HepG2 (cell line): ENCODE results near the gene KLC4. TPM values are rescaled to one million over a fixed set of nuclear protein-coding genes. Genes with fewer than 3 reads are reported as not detected.

Experiments used
- ATAC-seq: fragments of 200-7000 bp; cut with Tn5 transposase; 3 replicates; pipeline ENCODE4 v1.9.1; 2020; ENCODE audit warnings: mild to moderate bottlenecking, moderate library complexity
- BruUV-seq: library from RNA; stranded (reverse); fragments of 400-500 nt; replicated peaks from 2 replicates; lab custom pipeline; 2021; lab: Mats Ljungman, UMichigan
- CTCF ChIA-PET: fragments of 300-600 bp; formaldehyde crosslinking; extraction: SDS; loops from one replicate; lab custom pipeline; 2021; ENCODE audit warnings: low total read pairs, inconsistent platforms, low intra/inter-chr PET ratio; lab: Yijun Ruan, JAX
- POLR2A ChIA-PET: fragments of 350-600 bp; sonication (Branson Sonifier 250); formaldehyde crosslinking; loops from one replicate; lab custom pipeline; 2020; ENCODE audit warnings: antibody characterized with exemption, inconsistent platforms; lab: Yijun Ruan, JAX
- DNase-seq: peaks from one replicate; pipeline ENCODE4 v3.0.0-alpha.2; 2015; ENCODE audit warnings: low spot score
- FAIRE-seq: peaks from 3 replicates; lab custom pipeline; 2011; peaks lifted over from hg19 to GRCh38; lab: Jason Lieb, UNC
- H2AFZ ChIP-seq: one replicate; pipeline ENCODE4 v1.6.1; 2011; ENCODE audit warnings: low read length, inconsistent platforms
- H3K27ac ChIP-seq: fragments of 300-600 bp; 3 replicates; pipeline ENCODE4 v1.8.0; 2011; ENCODE audit warnings: mixed run types, mild to moderate bottlenecking, mixed read lengths, low read length, inconsistent platforms; ENCODE audit not compliant: insufficient read depth; ENCODE audit errors: extremely low read length
- H3K27me3 ChIP-seq, 2 experiments: fragments of 200-600 bp in 1 of 2; 2 replicates in 1 of 2; 3 replicates in 1 of 2; pipeline versions ENCODE4 v1.6.0 to v1.8.0; 2011; ENCODE audit warnings: low read length in 2 of 2, mild to moderate bottlenecking in 2 of 2, moderate library complexity in 2 of 2, inconsistent platforms in 1 of 2; ENCODE audit not compliant: insufficient read depth in 2 of 2, control insufficient read depth in 1 of 2
- H3K36me3 ChIP-seq, 2 experiments: fragments of 200-600 bp in 1 of 2; replicated peaks in 1 of 2; 2 replicates in 1 of 2; 3 replicates in 1 of 2; pipeline versions ENCODE4 v1.5.1 to v1.8.0; 2011; ENCODE audit warnings: low read length in 2 of 2, inconsistent platforms in 1 of 2; ENCODE audit not compliant: insufficient read depth in 2 of 2, control insufficient read depth in 1 of 2
- H3K4me1 ChIP-seq: 2 replicates; pipeline ENCODE4 v1.5.1; 2012; ENCODE audit warnings: low read length, inconsistent platforms; ENCODE audit not compliant: insufficient read depth
- H3K4me2 ChIP-seq: 2 replicates; pipeline ENCODE4 v1.6.0; 2011; ENCODE audit warnings: low read depth, low read length, inconsistent platforms
- H3K4me3 ChIP-seq, 3 experiments: fragments of 200-600 bp in 1 of 3; sonication (generic), shearing (Covaris generic) in 1 of 3; replicated peaks in 1 of 3; 2 replicates each; pipeline ENCODE4 v1.5.1; 2011 to 2016; ENCODE audit warnings: low read length in 3 of 3, inconsistent platforms in 2 of 3, low read depth in 2 of 3, mild to moderate bottlenecking in 2 of 3, control low read depth in 1 of 3, mixed read lengths in 1 of 3; ENCODE audit not compliant: insufficient read depth in 1 of 3
- H3K79me2 ChIP-seq: one replicate; pipeline ENCODE4 v1.6.1; 2011; ENCODE audit warnings: low read length, inconsistent platforms; ENCODE audit not compliant: insufficient read depth
- H3K9ac ChIP-seq: 2 replicates; pipeline ENCODE4 v1.6.0; 2011; ENCODE audit warnings: mild to moderate bottlenecking, low read depth, low read length, inconsistent platforms; ENCODE audit not compliant: insufficient read depth
- H3K9me3 ChIP-seq: 2 replicates; pipeline ENCODE4 v1.5.1; 2012; ENCODE audit warnings: mild to moderate bottlenecking, low read length
- H4K20me1 ChIP-seq: 2 replicates; pipeline ENCODE4 v1.6.0; 2011; ENCODE audit warnings: inconsistent platforms, mild to moderate bottlenecking, low read length, moderate library complexity; ENCODE audit not compliant: insufficient read depth
- BHLHE40 ChIP-seq: IDR thresholded peaks from 2 replicates; pipeline ENCODE4 v1.6.1; 2011; ENCODE audit warnings: low read length, improper control_type of control experiment
- FOXM1 ChIP-seq: sonication (generic); formaldehyde crosslinking; IDR thresholded peaks from 2 replicates; pipeline ENCODE4 v1.5.0; 2020; ENCODE audit warnings: missing genetic modification reagents
- IKZF4 ChIP-seq: sonication (generic); formaldehyde crosslinking; IDR thresholded peaks from 2 replicates; pipeline ENCODE4 v1.5.1; 2020; ENCODE audit warnings: borderline replicate concordance, mild to moderate bottlenecking, low read depth, missing genetic modification reagents; ENCODE audit errors: not compliant biosample characterization
- ISX ChIP-seq: sonication (generic); formaldehyde crosslinking; conservative IDR thresholded peaks from 2 replicates; pipeline ENCODE4 v1.5.0; 2020; ENCODE audit warnings: missing genetic modification reagents
- TFE3 ChIP-seq: IDR thresholded peaks from 2 replicates; pipeline ENCODE4 v1.6.1; 2016
- WIZ ChIP-seq: sonication (generic); formaldehyde crosslinking; IDR thresholded peaks from 2 replicates; pipeline ENCODE4 v1.5.1; 2020; ENCODE audit warnings: mild to moderate bottlenecking, missing genetic modification reagents
- ZBTB46 ChIP-seq: sonication (generic); formaldehyde crosslinking; IDR thresholded peaks from 2 replicates; pipeline ENCODE4 v1.4.0; 2020; ENCODE audit warnings: mild to moderate bottlenecking, missing genetic modification reagents, borderline replicate concordance
- ZFP91 ChIP-seq: sonication (generic); formaldehyde crosslinking; IDR thresholded peaks from 2 replicates; pipeline ENCODE4 v1.9.0; 2022; ENCODE audit warnings: missing genetic modification reagents, mild to moderate bottlenecking, borderline replicate concordance
- ZIK1 ChIP-seq: sonication (generic); formaldehyde crosslinking; IDR thresholded peaks from 2 replicates; pipeline ENCODE4 v1.5.0; 2020; ENCODE audit warnings: mild to moderate bottlenecking, low read depth, missing genetic modification reagents, borderline replicate concordance
- ZNF407 ChIP-seq: sonication (generic); formaldehyde crosslinking; IDR thresholded peaks from one replicate; pipeline ENCODE4 v1.5.1; 2020; ENCODE audit warnings: mild to moderate bottlenecking, missing genetic modification reagents; ENCODE audit errors: not compliant biosample characterization
- WGBS: methylation state at CpG from one replicate; pipeline ENCODE4 v1.1.6; 2017; ENCODE audit warnings: low lambda C conversion rate; 5-methylcytosine and 5-hydroxymethylcytosine counted together
- in situ Hi-C: cut with HindIII; loops from 2 replicates; pipeline ENCODE4 v1.10.0; 2017; ENCODE audit warnings: low pct_unique_long_range_greater_than_20kb; ENCODE audit not compliant: extremely low pct_ligation_motif_present
- intact Hi-C: fragments of 100-400 bp; cut with micrococcal nuclease; formaldehyde crosslinking; loops from one replicate; pipeline ENCODE4 v1.10.0; 2022; ENCODE audit not compliant: unreplicated experiment
- polyA plus RNA-seq, 8 experiments: library from polyadenylated mRNA; depleted of rRNA in 3 of 8; stranded (reverse) in 7 of 8; unstranded in 1 of 8; fragments of >200 nt; fragmentation: Illumina TruSeq in 4 of 8; extraction: Trizol in 4 of 8; gene quantifications; 2 replicates each; pipeline versions ENCODE4 v1.2.1 to v1.2.3, GENCODE V29; 2011 to 2016; ENCODE audit warnings: low read depth in 4 of 8, missing spikeins in 1 of 8, mixed read lengths in 1 of 8; ENCODE audit not compliant: insufficient read depth in 1 of 8
- total RNA-seq, 5 experiments: library from RNA; depleted of rRNA; stranded (reverse); fragments of >200 nt; fragmentation: Illumina TruSeq; extraction: Trizol; gene quantifications; 2 replicates each; pipeline ENCODE4 v1.2.3, GENCODE V29; 2016; ENCODE audit warnings: low read depth in 1 of 5

The KLC4 gene
- total and polyA plus RNA-seq, 2 of the 13 experiments (the other 11 are each of a cell fraction or from before 2014, with no cell fraction given): 45.4 to 70.4 TPM

- Histone ChIP-seq H4K20me1 (no peaks in the 10 kb centered on the region), H3K27me3 (peaks cover 0 to 3% of the 10 kb centered on the region in 2 experiments; a peak in 1 of 5 replicates), H3K79me2 (peaks cover 30% of the 10 kb centered on the region), H3K36me3 (peaks cover 22 to 47% of the 10 kb centered on the region in 2 experiments), H3K9ac (peak overlapping the region; percentile 90), H3K4me1 (peaks cover 36% of the 10 kb centered on the region), H3K4me3 (peak overlapping the region; percentile 100; a peak in 5 of 6 replicates), H2AFZ (no peak overlapping the region), H3K27ac (peak overlapping the region; percentile 75), H3K9me3 (no peaks in the 10 kb centered on the region), H3K4me2 (peak overlapping the region; percentile 95)
- ChIA-PET CTCF (no interaction called here), POLR2A (interaction anchor here (0.9 to 4.2 kb wide), 19 partner anchors 13 to 275 kb away, joined by 3 to 43 read pairs (median 5); partner anchors contain the start of genes CNPY3, CUL7, CUL9 and GNMT)
- WGBS: 76% methylated on average over 5 of the region's 5 CpGs
- ATAC-seq (peak; percentile 16), FAIRE-seq (no peak), DNase-seq (no peak)
- in situ Hi-C loops: no loop called here
- TSS peak; percentile 99 for BruUV-seq
- intact Hi-C loops: no loop called here
- TF ChIP-seq WIZ (CRISPR knock-in tag) (no peak), FOXM1 (CRISPR knock-in tag) (no peak), ZIK1 (no peak), ZNF407 (CRISPR knock-in tag) (no peak), IKZF4 (CRISPR knock-in tag) (no peak), ISX (no peak), ZFP91 (0 out of 2 replicates have a peak, but pooled peaks have one; percentile 2), BHLHE40 (no peak), TFE3 (no peak), ZBTB46 (no peak)
Observed at GRCh38 chr6:43020847-43021246, 38.6 kb upstream of the KLC4 start.
